GM12891 (cell line): ENCODE results near the gene ZC2HC1B.

Source experiments
- PAX5 ChIP-seq: IDR thresholded peaks from 2 replicates; pipeline ENCODE4 v1.6.1; 2011; ENCODE audit warnings: low read length, moderate library complexity, mild to moderate bottlenecking; ENCODE audit not compliant: insufficient read depth, severe bottlenecking
- POLR2A ChIP-seq: IDR thresholded peaks from 2 replicates; pipeline ENCODE4 v1.6.1; 2011; ENCODE audit warnings: low read depth, low read length, control low read depth
- POLR2AphosphoS5 ChIP-seq: IDR thresholded peaks from 2 replicates; pipeline ENCODE4 v1.6.1; 2011; ENCODE audit warnings: low read depth, low read length, control low read depth
- POU2F2 ChIP-seq: IDR thresholded peaks from 2 replicates; pipeline ENCODE4 v1.6.1; 2011; ENCODE audit warnings: low read depth, mild to moderate bottlenecking, control low read depth, low read length, moderate library complexity

DNA sequence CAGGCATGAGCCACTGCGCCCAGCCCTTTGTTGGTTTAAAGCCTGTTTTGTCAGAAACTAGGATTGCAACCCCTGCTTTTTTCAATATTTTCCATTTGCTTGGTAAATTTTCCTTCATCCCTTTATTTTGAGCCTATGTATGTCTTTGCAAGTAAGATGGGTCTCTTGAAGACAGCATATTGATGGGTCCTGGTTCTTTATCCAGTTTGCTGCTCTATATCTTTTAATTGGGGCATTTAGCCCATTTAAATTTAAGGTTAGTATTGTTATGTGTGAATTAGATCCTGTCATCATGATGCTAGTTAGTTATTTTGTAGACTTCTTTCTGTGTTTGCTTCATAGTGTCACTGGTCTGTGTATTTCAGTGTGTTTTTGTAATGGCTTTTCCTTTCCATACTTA, 46.8 kb downstream of the ZC2HC1B start:
- TF ChIP-seq POU2F2 (no peak), POLR2AphosphoS5 (no peak), PAX5 (no peak), POLR2A (no peak)
